PC-9 (cell line): ENCODE data around the gene MVD.

ENCODE experiments used
- CTCF ChIP-seq: fragments of 200-600 bp; sonication (generic); conservative IDR thresholded peaks from 2 replicates; pipeline ENCODE4 v1.6.1; 2017; ENCODE audit warnings: mixed run types, antibody characterized with exemption, mild to moderate bottlenecking, moderate library complexity
- EZH2 ChIP-seq: fragments of 200-600 bp; sonication (generic); IDR thresholded peaks from 2 replicates; pipeline ENCODE4 v1.8.0; 2017; ENCODE audit warnings: antibody characterized with exemption, low read depth

DNA sequence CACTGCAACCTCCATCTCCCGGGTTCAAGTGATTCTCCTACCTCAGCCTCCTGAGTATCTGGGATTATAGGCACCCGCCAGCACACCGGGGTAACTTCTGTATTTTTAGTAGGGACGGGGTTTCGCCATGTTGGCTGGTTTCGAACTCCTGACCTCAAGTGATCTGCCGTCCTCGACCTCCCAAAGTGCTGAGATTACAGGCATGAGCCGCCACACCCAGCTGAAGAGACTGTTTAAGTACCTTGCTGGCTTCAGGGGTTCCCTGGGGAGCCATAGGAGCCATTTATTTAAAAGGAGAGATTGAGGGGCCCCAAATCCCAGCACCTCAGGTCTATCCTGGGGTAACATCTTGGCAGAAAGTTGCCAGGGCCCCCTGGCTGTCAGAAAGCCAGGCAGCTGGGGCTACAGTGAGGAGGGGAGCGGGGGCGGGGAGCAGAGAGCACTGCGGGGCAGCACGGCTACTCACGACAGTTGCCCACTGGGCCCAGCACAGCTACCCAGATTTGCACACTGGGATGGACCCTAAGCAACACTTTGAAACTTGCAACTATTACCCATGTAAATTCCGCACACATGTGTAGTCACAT, 21.8 kb upstream of the MVD start:
- TF ChIP-seq CTCF (no peak), EZH2 (no peak)
